H1 (cell line): ENCODE results near the gene MAP2K2. TPM values are rescaled to one million over a fixed set of nuclear protein-coding genes. Genes with fewer than 3 reads are reported as not detected.

ENCODE experiments used
- CTCF ChIA-PET: fragments of 300-600 bp; sonication (Branson Sonifier 250); formaldehyde crosslinking; loops from one replicate; lab custom pipeline; 2021; ENCODE audit not compliant: partially characterized antibody; lab: Charles Lee
- POLR2A ChIA-PET: fragments of 300-600 bp; sonication (Branson Sonifier 250); formaldehyde crosslinking; loops from one replicate; lab custom pipeline; 2021; ENCODE audit warnings: inconsistent platforms; ENCODE audit not compliant: partially characterized antibody; lab: Charles Lee
- DNase-seq, 2 experiments: peaks; one replicate each; pipeline versions ENCODE4 v3.0.0 to v3.0.0-alpha.2; 2010 to 2022; ENCODE audit warnings: low spot score in 2 of 2, low read depth in 1 of 2, mixed read lengths in 1 of 2
- FAIRE-seq: peaks from 2 replicates; lab custom pipeline; 2011; peaks lifted over from hg19 to GRCh38; lab: Jason Lieb, UNC
- H2AFZ ChIP-seq: 2 replicates; pipeline ENCODE4 v1.8.1; 2012; ENCODE audit warnings: low read length, inconsistent platforms
- H2AK5ac ChIP-seq: 2 replicates; pipeline ENCODE4 v1.6.1; 2013; ENCODE audit warnings: low read depth, low read length
- H2BK120ac ChIP-seq: replicated peaks from 2 replicates; pipeline ENCODE3; 2013; ENCODE audit warnings: low read depth, low read length, inconsistent platforms
- H2BK12ac ChIP-seq: 2 replicates; pipeline ENCODE4 v1.6.1; 2013; ENCODE audit warnings: low read depth, low read length
- H2BK15ac ChIP-seq: 2 replicates; pipeline ENCODE4 v1.6.1; 2013; ENCODE audit warnings: low read length
- H2BK20ac ChIP-seq: 2 replicates; pipeline ENCODE4 v1.6.1; 2013; ENCODE audit warnings: low read length
- H2BK5ac ChIP-seq: 2 replicates; pipeline ENCODE4 v1.6.1; 2013; ENCODE audit warnings: low read depth, low read length
- H3K14ac ChIP-seq: 2 replicates; pipeline ENCODE4 v1.6.1; 2013; ENCODE audit warnings: inconsistent platforms; ENCODE audit not compliant: insufficient read length
- H3K18ac ChIP-seq: 2 replicates; pipeline ENCODE4 v1.6.1; 2013; ENCODE audit warnings: low read length; ENCODE audit errors: extremely low read depth
- H3K23ac ChIP-seq: 2 replicates; pipeline ENCODE4 v1.6.1; 2013; ENCODE audit warnings: inconsistent platforms; ENCODE audit not compliant: insufficient read length
- H3K23me2 ChIP-seq: 2 replicates; pipeline ENCODE4 v1.6.1; 2013; ENCODE audit warnings: low read depth, low read length
- H3K27ac ChIP-seq: 2 replicates; pipeline ENCODE4 v1.6.1; 2011; ENCODE audit warnings: low read depth, low read length, inconsistent platforms
- H3K27me3 ChIP-seq, 4 experiments: replicated peaks in 1 of 4; 1 replicate in 1 of 4; 2 replicates in 3 of 4; pipeline versions ENCODE4 v1.6.1 to v1.8.1; 2011 to 2013; ENCODE audit warnings: low read length in 3 of 4, mild to moderate bottlenecking in 3 of 4, inconsistent platforms in 2 of 4, mixed read lengths in 2 of 4, moderate library complexity in 1 of 4; ENCODE audit not compliant: control insufficient read depth in 3 of 4, insufficient read depth in 3 of 4; ENCODE audit errors: extremely low read depth in 1 of 4
- H3K36me3 ChIP-seq, 4 experiments: 2 replicates each; pipeline versions ENCODE4 v1.6.1 to v1.8.1; 2011 to 2013; ENCODE audit warnings: mild to moderate bottlenecking in 4 of 4, low read length in 3 of 4, moderate library complexity in 2 of 4, control low read depth in 1 of 4, inconsistent platforms in 1 of 4; ENCODE audit not compliant: insufficient read depth in 4 of 4, control insufficient read depth in 2 of 4
- H3K4ac ChIP-seq: replicated peaks from 2 replicates; pipeline ENCODE3; 2013; ENCODE audit warnings: low read length, low read depth, mixed read lengths, inconsistent platforms; ENCODE audit not compliant: insufficient read length
- H3K4me1 ChIP-seq, 4 experiments: replicated peaks in 1 of 4; 1 replicate in 1 of 4; 2 replicates in 3 of 4; pipeline versions ENCODE4 v1.6.1 to v1.8.1; 2011 to 2013; ENCODE audit warnings: low read length in 3 of 4, inconsistent platforms in 2 of 4, mixed read lengths in 1 of 4; ENCODE audit not compliant: insufficient read depth in 4 of 4, control insufficient read depth in 3 of 4
- H3K4me2 ChIP-seq, 2 experiments: 2 replicates each; pipeline versions ENCODE4 v1.6.1 to v1.8.1; 2011 to 2013; ENCODE audit warnings: low read depth in 2 of 2, low read length in 2 of 2, control low read depth in 1 of 2, inconsistent platforms in 1 of 2, mild to moderate bottlenecking in 1 of 2; ENCODE audit not compliant: insufficient read depth in 1 of 2
- H3K4me3 ChIP-seq, 4 experiments: fragments of 200-600, 300-600 bp in 1 of 4; sonication (generic), shearing (Covaris generic), sonication (Bioruptor Twin) in 1 of 4; 2 replicates each; pipeline versions ENCODE4 v1.5.1 to v1.8.1; 2011 to 2016; ENCODE audit warnings: low read length in 4 of 4, low read depth in 3 of 4, control low read depth in 2 of 4, inconsistent platforms in 2 of 4, mild to moderate bottlenecking in 2 of 4, mixed read lengths in 1 of 4, moderate library complexity in 1 of 4; ENCODE audit not compliant: insufficient read depth in 2 of 4; ENCODE audit errors: extremely low read depth in 1 of 4
- H3K56ac ChIP-seq: replicated peaks from 2 replicates; pipeline ENCODE3; 2013; ENCODE audit warnings: low read depth, mild to moderate bottlenecking, mixed read lengths, low read length, inconsistent platforms; ENCODE audit not compliant: insufficient read length
- H3K79me1 ChIP-seq: 2 replicates; pipeline ENCODE4 v1.6.1; 2013; ENCODE audit warnings: low read depth, low read length, control low read depth
- H3K79me2 ChIP-seq, 2 experiments: 2 replicates each; pipeline versions ENCODE4 v1.6.1 to v1.8.1; 2012 to 2013; ENCODE audit warnings: low read length in 2 of 2, mild to moderate bottlenecking in 2 of 2, inconsistent platforms in 1 of 2; ENCODE audit not compliant: insufficient read depth in 2 of 2, control insufficient read depth in 1 of 2
- H3K9ac ChIP-seq, 4 experiments: replicated peaks in 1 of 4; 1 replicate in 1 of 4; 2 replicates in 3 of 4; pipeline versions ENCODE4 v1.6.1 to v1.8.1; 2011 to 2013; ENCODE audit warnings: low read depth in 3 of 4, low read length in 3 of 4, control low read depth in 2 of 4, mild to moderate bottlenecking in 2 of 4, moderate library complexity in 2 of 4, inconsistent platforms in 1 of 4; ENCODE audit errors: extremely low read depth in 1 of 4
- H3K9me3 ChIP-seq, 2 experiments: 2 replicates each; pipeline versions ENCODE4 v1.6.1 to v1.8.1; 2012 to 2013; ENCODE audit warnings: mild to moderate bottlenecking in 2 of 2, moderate library complexity in 2 of 2, control low read depth in 1 of 2, inconsistent platforms in 1 of 2, low read depth in 1 of 2, low read length in 1 of 2, mixed read lengths in 1 of 2; ENCODE audit not compliant: insufficient read depth in 2 of 2
- H4K20me1 ChIP-seq, 2 experiments: replicated peaks in 1 of 2; 2 replicates each; pipeline versions ENCODE3 to v1.8.1; 2011 to 2013; ENCODE audit warnings: inconsistent platforms in 2 of 2, low read length in 2 of 2, mild to moderate bottlenecking in 1 of 2; ENCODE audit not compliant: insufficient read depth in 2 of 2, control insufficient read depth in 1 of 2
- H4K5ac ChIP-seq: 2 replicates; pipeline ENCODE4 v1.6.1; 2013; ENCODE audit warnings: low read length, low read depth, mixed read lengths, inconsistent platforms; ENCODE audit not compliant: insufficient read length
- H4K8ac ChIP-seq: 2 replicates; pipeline ENCODE4 v1.8.0; 2013; ENCODE audit warnings: mild to moderate bottlenecking, moderate library complexity, low read length, inconsistent platforms; ENCODE audit not compliant: insufficient read depth; ENCODE audit errors: extremely low read depth
- H4K91ac ChIP-seq: replicated peaks from 2 replicates; pipeline ENCODE3; 2013; ENCODE audit warnings: low read length, mixed read lengths, inconsistent platforms; ENCODE audit not compliant: insufficient read length
- BACH1 ChIP-seq: IDR thresholded peaks from 2 replicates; pipeline ENCODE4 v1.6.1; 2012; ENCODE audit warnings: low read length, improper control_type of control experiment
- BRCA1 ChIP-seq: IDR thresholded peaks from 2 replicates; pipeline ENCODE4 v1.6.1; 2012; ENCODE audit warnings: low read depth, low read length, improper control_type of control experiment
- EGR1 ChIP-seq: IDR thresholded peaks from 2 replicates; pipeline ENCODE4 v1.6.1; 2011; ENCODE audit warnings: low read depth, low read length, borderline replicate concordance
- GABPA ChIP-seq: IDR thresholded peaks from 2 replicates; pipeline ENCODE4 v1.6.1; 2011; ENCODE audit warnings: mild to moderate bottlenecking, low read length, moderate library complexity, borderline replicate concordance; ENCODE audit not compliant: insufficient read depth
- KDM4A ChIP-seq: IDR thresholded peaks from one replicate; pipeline ENCODE4 v1.7.1; 2012; ENCODE audit warnings: low read depth, mild to moderate bottlenecking, moderate library complexity, low read length, inconsistent platforms; ENCODE audit not compliant: severe bottlenecking
- MAX ChIP-seq: IDR thresholded peaks from 2 replicates; pipeline ENCODE4 v1.6.1; 2012; ENCODE audit warnings: inconsistent platforms
- RFX5 ChIP-seq: IDR thresholded peaks from 2 replicates; pipeline ENCODE4 v1.6.1; 2011; ENCODE audit warnings: low read depth, low read length, improper control_type of control experiment, borderline replicate concordance
- RNF2 ChIP-seq: fragments of 200-900, 300-1000 bp; sonication (generic); IDR thresholded peaks from 2 replicates; pipeline ENCODE4 v1.7.1; 2016; ENCODE audit warnings: borderline replicate concordance, low read depth, mild to moderate bottlenecking, antibody characterized with exemption, low read length; ENCODE audit not compliant: poor library complexity, severe bottlenecking; ENCODE audit errors: missing control alignments
- RXRA ChIP-seq: IDR thresholded peaks from 2 replicates; pipeline ENCODE4 v1.6.1; 2011; ENCODE audit warnings: low read depth, mild to moderate bottlenecking, low read length, moderate library complexity; ENCODE audit not compliant: insufficient read depth
- SP1 ChIP-seq: IDR thresholded peaks from 2 replicates; pipeline ENCODE4 v1.6.1; 2011; ENCODE audit warnings: low read depth, low read length
- SP2 ChIP-seq: IDR thresholded peaks from 2 replicates; pipeline ENCODE4 v1.6.1; 2012; ENCODE audit warnings: mild to moderate bottlenecking, low read length, inconsistent platforms
- ZNF274 ChIP-seq: IDR thresholded peaks from 2 replicates; pipeline ENCODE4 v1.7.0; 2012; ENCODE audit warnings: low read length, borderline replicate concordance; ENCODE audit errors: extremely low read depth
- WGBS, 2 experiments: shearing (Covaris generic) in 1 of 2; methylation state at CpG; one replicate each; pipeline versions ENCODE4 v1.1.6 to v1.1.7; 2013 to 2015; ENCODE audit warnings: low lambda C conversion rate in 2 of 2, mixed read lengths in 2 of 2, inconsistent platforms in 1 of 2, low coverage in 1 of 2, missing lambda C conversion rate in 1 of 2; ENCODE audit not compliant: insufficient replicate concordance in 2 of 2, insufficient coverage in 1 of 2, insufficient read length in 1 of 2; ENCODE audit errors: extremely low coverage in 1 of 2, missing lambda C conversion rate in 1 of 2; 5-methylcytosine and 5-hydroxymethylcytosine counted together
- polyA plus RNA-seq, 7 experiments: library from polyadenylated mRNA; depleted of rRNA in 3 of 7; stranded (reverse) in 5 of 7; unstranded in 2 of 7; fragments of >200 nt in 5 of 7; fragments of 200-250 nt in 2 of 7; gene quantifications; 1 replicate in 5 of 7; 2 replicates in 1 of 7; 4 replicates in 1 of 7; pipeline versions ENCODE4 v1.2.1 to v1.2.3, GENCODE V29; 2011 to 2013; ENCODE audit warnings: missing spikeins in 2 of 7, mixed read lengths in 2 of 7
- total RNA-seq: library from RNA; stranded (reverse); fragmentation: NEBNext Ultra II Directional; extraction: Animal tissue kit (Norgen Biotek cat#: 25700); gene quantifications from 2 replicates; pipeline ENCODE4 v1.2.1, GENCODE V29; 2021

The MAP2K2 gene
- total and polyA plus RNA-seq, 2 of the 8 experiments (the other 6 are each of a cell fraction or from before 2014, with no cell fraction given) = 111 to 162 TPM

- peaks cover 27% of the 10 kb centered on the region for H3K79me1 ChIP-seq
- FAIRE-seq (no peak), DNase-seq (no peak)
- no peak overlapping the region for H2BK20ac ChIP-seq
- H3K4me3 ChIP-seq = no peak overlapping the region
- POLR2A ChIA-PET = interaction anchor here (0.9 to 1.1 kb wide), 2 partner anchors 10 to 13 kb away, joined by 3 to 4 read pairs; no protein-coding TSS in a partner anchor
- no peak overlapping the region for H4K91ac ChIP-seq
- 96% methylated on average over 13 of the region's 33 CpGs; no CpG with 5 or more reads in 1 of the 2 experiments for WGBS, 2 experiments
- no peak overlapping the region for H4K5ac ChIP-seq
- H3K23ac ChIP-seq = no peak overlapping the region
- no peak overlapping the region for H3K4me2 ChIP-seq
- no peak overlapping the region for H2BK15ac ChIP-seq
- no peak overlapping the region for H3K4ac ChIP-seq
- H3K9me3 ChIP-seq = no peaks in the 10 kb centered on the region
- H3K9ac ChIP-seq = no peak overlapping the region
- no peak overlapping the region for H2BK12ac ChIP-seq
- no peak overlapping the region for H3K18ac ChIP-seq
- no peak overlapping the region for H2AFZ ChIP-seq
- peaks cover 0 to 11% (median 2%) of the 10 kb centered on the region in 4 experiments; a peak in 6 of 7 replicates for H3K4me1 ChIP-seq
- H3K79me2 ChIP-seq = peaks cover 0 to 19% of the 10 kb centered on the region in 2 experiments; a peak in 2 of 4 replicates
- H3K23me2 ChIP-seq = no peaks in the 10 kb centered on the region
- H4K20me1 ChIP-seq = peaks cover 15 to 23% of the 10 kb centered on the region in 2 experiments
- no peak overlapping the region for H4K8ac ChIP-seq
- no peaks in the 10 kb centered on the region for H3K27me3 ChIP-seq
- H3K36me3 ChIP-seq = peaks cover 0 to 8% (median 4%) of the 10 kb centered on the region in 4 experiments; a peak in 4 of 8 replicates
- H3K14ac ChIP-seq = no peak overlapping the region
- no peak overlapping the region for H3K27ac ChIP-seq
- CTCF ChIA-PET = no interaction called here
- no peak overlapping the region for H2BK120ac ChIP-seq
- no peak overlapping the region for H2BK5ac ChIP-seq
- H3K56ac ChIP-seq = no peak overlapping the region
- no peak overlapping the region for H2AK5ac ChIP-seq
- TF ChIP-seq RNF2 (no peak), ZNF274 (no peak), KDM4A (no peak), BRCA1 (no peak), SP2 (no peak), BACH1 (no peak), SP1 (no peak), GABPA (no peak), MAX (no peak), RFX5 (no peak), RXRA (no peak), EGR1 (no peak)
Measured at GRCh38 chr19:4046946-4047683, 76.8 kb downstream of the MAP2K2 start.
